Calu3 (cell line): ENCODE results near the gene SERINC3. TPM values are rescaled to one million over a fixed set of nuclear protein-coding genes. Genes with fewer than 3 reads are reported as not detected.

ENCODE experiments used
- BruUV-seq: library from RNA; stranded (reverse); fragments of 400-500 nt; replicated peaks from 2 replicates; lab custom pipeline; 2021; lab: Mats Ljungman, UMichigan
- CTCF ChIA-PET: fragments of 300-600 bp; sonication (Branson Sonifier 250); formaldehyde crosslinking; loops from one replicate; lab custom pipeline; 2022; ENCODE audit warnings: antibody characterized with exemption; lab: Charles Lee
- DNase-seq: peaks from one replicate; pipeline ENCODE4 v3.0.0; 2022
- H3K27ac Mint-ChIP-seq: one replicate; pipeline ENCODE4 v1.8.0; 2022; ENCODE audit warnings: mixed read lengths; ENCODE audit not compliant: unreplicated experiment
- H3K27me3 Mint-ChIP-seq: one replicate; pipeline ENCODE4 v1.8.0; 2022; ENCODE audit warnings: mixed read lengths; ENCODE audit not compliant: unreplicated experiment
- H3K36me3 Mint-ChIP-seq: one replicate; pipeline ENCODE4 v1.8.0; 2022; ENCODE audit warnings: mild to moderate bottlenecking, moderate library complexity, mixed read lengths; ENCODE audit not compliant: insufficient read depth, unreplicated experiment
- H3K4me1 Mint-ChIP-seq: one replicate; pipeline ENCODE4 v1.8.0; 2022; ENCODE audit warnings: mild to moderate bottlenecking, low read depth, mixed read lengths; ENCODE audit not compliant: unreplicated experiment
- H3K4me3 Mint-ChIP-seq: one replicate; pipeline ENCODE4 v1.8.0; 2022; ENCODE audit warnings: mild to moderate bottlenecking, low read depth, moderate library complexity, mixed read lengths; ENCODE audit not compliant: unreplicated experiment
- H3K9me3 Mint-ChIP-seq: one replicate; pipeline ENCODE4 v1.8.0; 2022; ENCODE audit warnings: low read depth, mixed read lengths; ENCODE audit not compliant: unreplicated experiment
- CTCF ChIP-seq: fragments of 200-600 bp; IDR thresholded peaks from one replicate; pipeline ENCODE4 v1.8.0; 2022; ENCODE audit warnings: antibody characterized with exemption; ENCODE audit not compliant: unreplicated experiment
- intact Hi-C: fragments of 100-400 bp; cut with micrococcal nuclease; formaldehyde crosslinking; loops from one replicate; pipeline ENCODE4 v1.10.0; 2022; ENCODE audit not compliant: unreplicated experiment
- total RNA-seq: library from RNA; stranded (reverse); gene quantifications from 2 replicates; pipeline ENCODE4 v1.2.3, GENCODE V29; 2022

The SERINC3 gene
- total RNA-seq, 1 experiment from 2014 or later = 173 TPM

GRCh38 chr20:44520881-44521280 is 989 bp downstream of the SERINC3 start:
- intact Hi-C loops = loop anchor here (5.0 kb wide), 1 partner anchor 91 kb away; no protein-coding TSS in a partner anchor
- no TSS peak for BruUV-seq
- peaks cover 26% of the 10 kb centered on the region for H3K36me3 Mint-ChIP-seq
- CTCF ChIA-PET = interaction anchor here (1.3 kb wide), 1 partner anchor 89 kb away, joined by 3 read pairs; no protein-coding TSS in a partner anchor
- DNase-seq = no peak
- peak overlapping the region; percentile 91 for H3K4me3 Mint-ChIP-seq
- peaks cover 12% of the 10 kb centered on the region for H3K27me3 Mint-ChIP-seq
- H3K9me3 Mint-ChIP-seq = no peaks in the 10 kb centered on the region
- peaks cover 38% of the 10 kb centered on the region for H3K4me1 Mint-ChIP-seq
- no peak for TF ChIP-seq CTCF
- H3K27ac Mint-ChIP-seq = no peak overlapping the region

- BruUV-seq = no TSS peak
- Mint-ChIP-seq H3K4me3 (no peak overlapping the region), H3K9me3 (no peaks in the 10 kb centered on the region), H3K27ac (no peak overlapping the region), H3K27me3 (no peaks in the 10 kb centered on the region), H3K4me1 (peaks cover 31% of the 10 kb centered on the region), H3K36me3 (peaks cover 38% of the 10 kb centered on the region)
- TF ChIP-seq CTCF = no peak
- intact Hi-C loops = no loop called here
- CTCF ChIA-PET = interaction anchor here (0.7 kb wide), 1 partner anchor 856 kb away, joined by 5 read pairs; no protein-coding TSS in a partner anchor
- DNase-seq = no peak
These were observed 3.6 kb downstream of the SERINC3 start for GRCh38 chr20:44518248-44518647.

GRCh38 chr20:44517454-44517853 is 4.4 kb downstream of the SERINC3 start:
- H3K27me3 Mint-ChIP-seq = no peaks in the 10 kb centered on the region
- BruUV-seq = no TSS peak
- no peak for TF ChIP-seq CTCF
- H3K4me1 Mint-ChIP-seq = peaks cover 23% of the 10 kb centered on the region
- DNase-seq = no peak
- CTCF ChIA-PET = interaction anchor here (0.7 kb wide), 2 partner anchors 50 to 1959 kb away, joined by 3 to 5 read pairs; no protein-coding TSS in a partner anchor
- H3K4me3 Mint-ChIP-seq = no peak overlapping the region
- H3K9me3 Mint-ChIP-seq = no peaks in the 10 kb centered on the region
- H3K27ac Mint-ChIP-seq = no peak overlapping the region
- intact Hi-C loops = no loop called here
- H3K36me3 Mint-ChIP-seq = peaks cover 38% of the 10 kb centered on the region

- Mint-ChIP-seq H3K4me3 (no peak overlapping the region), H3K36me3 (peaks cover 37% of the 10 kb centered on the region), H3K4me1 (peaks cover 17% of the 10 kb centered on the region), H3K27ac (no peak overlapping the region), H3K27me3 (no peaks in the 10 kb centered on the region), H3K9me3 (no peaks in the 10 kb centered on the region)
- TF ChIP-seq CTCF = no peak
- DNase-seq = no peak
- CTCF ChIA-PET = no interaction called here
- BruUV-seq = no TSS peak
- intact Hi-C loops = no loop called here
These were observed 5.4 kb downstream of the SERINC3 start for GRCh38 chr20:44516491-44516890.
